Fibroblast of lung (primary cell): ENCODE results near the gene TSR3.

Experiments used
- EZH2 ChIP-seq: IDR thresholded peaks from 2 replicates; pipeline ENCODE4 v1.5.1; 2012; ENCODE audit warnings: low read length, control low read depth, mild to moderate bottlenecking; ENCODE audit errors: missing control alignments
- TF ChIP-seq, protein P1 (sequence below), 2 donors: IDR thresholded peaks in 1 of 2; conservative IDR thresholded peaks in 1 of 2; 1 replicate in 1 of 2; 2 replicates in 1 of 2; pipeline ENCODE4 v1.5.1; 2011 to 2012; ENCODE audit warnings: low read length in 2 of 2, control low read depth in 1 of 2, inconsistent platforms in 1 of 2, low read depth in 1 of 2, mild to moderate bottlenecking in 1 of 2

DNA sequence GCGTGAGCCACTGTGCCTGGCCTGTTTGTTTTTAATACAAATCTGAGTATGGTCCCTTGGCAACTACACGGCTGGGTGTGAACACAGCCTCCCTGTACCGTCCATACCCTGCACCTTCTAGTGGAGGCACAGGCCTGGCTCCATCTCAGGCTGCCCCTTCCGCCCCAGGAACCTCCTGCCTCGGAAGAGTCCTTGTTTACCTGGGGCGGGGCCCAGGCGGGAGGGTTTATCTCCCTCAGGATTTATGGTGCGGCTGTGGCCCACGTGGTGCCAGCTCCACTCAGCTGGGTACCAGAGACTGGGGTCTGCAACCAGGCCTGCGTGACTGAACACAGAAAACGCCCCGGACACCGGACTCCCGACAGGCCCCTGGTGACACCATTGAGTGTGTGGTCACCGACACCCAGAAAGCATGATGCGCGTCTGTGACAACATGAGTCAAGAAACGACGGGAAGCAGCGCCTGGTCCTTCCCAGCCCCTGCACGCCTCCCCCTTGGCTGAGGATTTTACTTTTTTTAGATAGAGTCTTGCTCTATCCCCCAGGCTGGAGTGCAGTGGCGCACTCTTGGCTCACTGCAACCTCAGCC is 43.9 kb upstream of the TSR3 start:
- TF ChIP-seq, protein P1, sequence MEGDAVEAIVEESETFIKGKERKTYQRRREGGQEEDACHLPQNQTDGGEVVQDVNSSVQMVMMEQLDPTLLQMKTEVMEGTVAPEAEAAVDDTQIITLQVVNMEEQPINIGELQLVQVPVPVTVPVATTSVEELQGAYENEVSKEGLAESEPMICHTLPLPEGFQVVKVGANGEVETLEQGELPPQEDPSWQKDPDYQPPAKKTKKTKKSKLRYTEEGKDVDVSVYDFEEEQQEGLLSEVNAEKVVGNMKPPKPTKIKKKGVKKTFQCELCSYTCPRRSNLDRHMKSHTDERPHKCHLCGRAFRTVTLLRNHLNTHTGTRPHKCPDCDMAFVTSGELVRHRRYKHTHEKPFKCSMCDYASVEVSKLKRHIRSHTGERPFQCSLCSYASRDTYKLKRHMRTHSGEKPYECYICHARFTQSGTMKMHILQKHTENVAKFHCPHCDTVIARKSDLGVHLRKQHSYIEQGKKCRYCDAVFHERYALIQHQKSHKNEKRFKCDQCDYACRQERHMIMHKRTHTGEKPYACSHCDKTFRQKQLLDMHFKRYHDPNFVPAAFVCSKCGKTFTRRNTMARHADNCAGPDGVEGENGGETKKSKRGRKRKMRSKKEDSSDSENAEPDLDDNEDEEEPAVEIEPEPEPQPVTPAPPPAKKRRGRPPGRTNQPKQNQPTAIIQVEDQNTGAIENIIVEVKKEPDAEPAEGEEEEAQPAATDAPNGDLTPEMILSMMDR (conservative IDR thresholded peaks at IDR 0.05 in 1 of 2, IDR thresholded peaks at IDR 0.05 in 1 of 2; ENCODE audit: low read depth in 1 of 2, low read length in 2 of 2) = no peak
- no peak for TF ChIP-seq EZH2
